Measurements from ENCODE around the gene ADAMTS9.

ADAMTS9 gene

GRCh38 chr3:64687781-64688604 is at the start of gene ADAMTS9:
TSS of gene ADAMTS9 (minus strand) at chr3:64688000. CDS start at chr3:64687657, 343 bp downstream.
- DNase-seq (ENCODE audit: low read depth in 1 of 2, low spot score in 1 of 2): no peak

GRCh38 chr3:64732576-64732975 is 44.8 kb upstream of the ADAMTS9 start:
- no peak for DNase-seq (ENCODE audit: low read depth in 1 of 2, low spot score in 1 of 2)

GRCh38 chr3:64730681-64731080 is 42.9 kb upstream of the ADAMTS9 start:
- no peak for DNase-seq (ENCODE audit: low read depth in 1 of 2, low spot score in 1 of 2)

- no peak for DNase-seq (ENCODE audit: low read depth in 1 of 2, low spot score in 1 of 2)
Measured at GRCh38 chr3:64728994-64729393, 41.2 kb upstream of the ADAMTS9 start.

GRCh38 chr3:64728428-64728827 is 40.6 kb upstream of the ADAMTS9 start:
- no peak for DNase-seq (ENCODE audit: low read depth in 1 of 2, low spot score in 1 of 2)

- DNase-seq (ENCODE audit: low read depth in 1 of 2, low spot score in 1 of 2): no peak
Measured at GRCh38 chr3:64726414-64727090, 38.8 kb upstream of the ADAMTS9 start.

GRCh38 chr3:64718976-64719375 is 31.2 kb upstream of the ADAMTS9 start:
- no peak for DNase-seq (ENCODE audit: low read depth in 1 of 2, low spot score in 1 of 2)

GRCh38 chr3:64717872-64718613 is 30.2 kb upstream of the ADAMTS9 start:
- DNase-seq (ENCODE audit: low read depth in 1 of 2, low spot score in 1 of 2): no peak

- no peak for DNase-seq (ENCODE audit: low read depth in 1 of 2, low spot score in 1 of 2)
Measured at GRCh38 chr3:64717411-64717810, 29.6 kb upstream of the ADAMTS9 start.

- no peak for DNase-seq (ENCODE audit: low read depth in 1 of 2, low spot score in 1 of 2)
Measured at GRCh38 chr3:64716110-64716710, 28.4 kb upstream of the ADAMTS9 start.

GRCh38 chr3:64715211-64715982 is 27.6 kb upstream of the ADAMTS9 start:
- no peak for DNase-seq (ENCODE audit: low read depth in 1 of 2, low spot score in 1 of 2)

- no peak for DNase-seq (ENCODE audit: low read depth in 1 of 2, low spot score in 1 of 2)
Measured at GRCh38 chr3:64708456-64708855, 20.7 kb upstream of the ADAMTS9 start.

- DNase-seq (ENCODE audit: low read depth in 1 of 2, low spot score in 1 of 2): no peak
Measured at GRCh38 chr3:64705946-64706345, 18.1 kb upstream of the ADAMTS9 start.

- no peak for DNase-seq (ENCODE audit: low read depth in 1 of 2, low spot score in 1 of 2)
Measured at GRCh38 chr3:64696896-64697295, 9.1 kb upstream of the ADAMTS9 start.

- no peak for DNase-seq (ENCODE audit: low read depth in 1 of 2, low spot score in 1 of 2)
Measured at GRCh38 chr3:64694114-64694513, 6.3 kb upstream of the ADAMTS9 start.

GRCh38 chr3:64693031-64693430 is 5.2 kb upstream of the ADAMTS9 start:
- no peak for DNase-seq (ENCODE audit: low read depth in 1 of 2, low spot score in 1 of 2)

- DNase-seq (ENCODE audit: low read depth in 1 of 2, low spot score in 1 of 2): no peak
Measured at GRCh38 chr3:64691051-64691450, 3.3 kb upstream of the ADAMTS9 start.

- DNase-seq (ENCODE audit: low read depth in 1 of 2, low spot score in 1 of 2): no peak
Measured at GRCh38 chr3:64687086-64687780, 567 bp downstream of the ADAMTS9 start.

GRCh38 chr3:64686446-64686908 is 1.3 kb downstream of the ADAMTS9 start:
- DNase-seq (ENCODE audit: low read depth in 1 of 2, low spot score in 1 of 2): no peak
